Muscle layer of colon (tissue), 2 donors: Measurements from ENCODE around the gene TMPRSS13.
A peak's percentile ranks its signal among the peaks of the same experiment; 100 is the strongest.

ENCODE experiments used
- H3K27ac ChIP-seq: one replicate; pipeline ENCODE4 v1.7.0; 2013; ENCODE audit warnings: low read depth, mild to moderate bottlenecking, low read length, moderate library complexity
- H3K27me3 ChIP-seq, 2 donors: one replicate each; pipeline ENCODE4 v1.7.0; 2013; ENCODE audit warnings: low read length in 2 of 2, mild to moderate bottlenecking in 2 of 2; ENCODE audit not compliant: insufficient read depth in 2 of 2, control insufficient read depth in 1 of 2
- H3K36me3 ChIP-seq: one replicate; pipeline ENCODE4 v1.7.0; 2013; ENCODE audit warnings: mild to moderate bottlenecking, low read length; ENCODE audit not compliant: insufficient read depth
- H3K4me1 ChIP-seq: one replicate; pipeline ENCODE4 v1.7.0; 2013; ENCODE audit warnings: mild to moderate bottlenecking, low read length; ENCODE audit not compliant: insufficient read depth
- H3K4me3 ChIP-seq, 2 donors: one replicate each; pipeline ENCODE4 v1.7.0; 2013; ENCODE audit warnings: low read length in 2 of 2, low read depth in 1 of 2, mild to moderate bottlenecking in 1 of 2, moderate library complexity in 1 of 2
- H3K9ac ChIP-seq: one replicate; pipeline ENCODE4 v1.7.0; 2013; ENCODE audit warnings: low read length
- H3K9me3 ChIP-seq: one replicate; pipeline ENCODE4 v1.7.0; 2013; ENCODE audit warnings: mild to moderate bottlenecking, low read length
- donor health status: abdominal sarcoma.
- donor health status: Adenocarcinoma of cecum.

Gene TMPRSS13

GRCh38 chr11:117898059-117898458, 31.1 kb downstream of the TMPRSS13 start:
- H3K27me3 ChIP-seq, result no peaks in the 10 kb centered on the region
- no peaks in the 10 kb centered on the region for H3K36me3 ChIP-seq
- no peaks in the 10 kb centered on the region for H3K4me1 ChIP-seq
- no peak overlapping the region for H3K27ac ChIP-seq
- no peak overlapping the region for H3K4me3 ChIP-seq
- H3K9me3 ChIP-seq, result no peaks in the 10 kb centered on the region
- no peak overlapping the region for H3K9ac ChIP-seq

- Histone ChIP-seq H3K27me3 (no peaks in the 10 kb centered on the region), H3K36me3 (no peaks in the 10 kb centered on the region), H3K9me3 (no peaks in the 10 kb centered on the region), H3K27ac (no peak overlapping the region), H3K4me1 (peaks cover 12% of the 10 kb centered on the region), H3K4me3 (no peak overlapping the region), H3K9ac (no peak overlapping the region)
Measured at GRCh38 chr11:117892651-117893050, 36.6 kb downstream of the TMPRSS13 start.

DNA sequence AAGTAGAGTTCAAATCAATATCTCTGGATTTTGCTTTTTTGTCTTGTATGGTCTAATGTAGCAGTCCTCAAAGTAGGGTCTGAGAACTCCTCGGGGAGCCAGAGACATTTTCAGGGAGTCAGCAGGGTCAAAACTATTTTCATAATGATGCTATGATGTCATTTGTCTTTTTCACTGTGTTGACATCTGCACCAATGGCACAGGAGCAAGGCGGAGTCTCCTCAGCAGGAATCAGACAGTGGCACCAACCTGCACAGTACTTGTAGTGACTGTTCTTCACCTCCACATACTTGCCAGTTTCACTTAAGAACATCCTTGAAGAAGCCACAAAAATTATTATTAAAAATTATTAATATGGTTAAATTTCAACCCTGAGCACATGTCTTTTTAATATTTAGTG, 37.8 kb downstream of the TMPRSS13 start:
- Histone ChIP-seq H3K9me3 (no peaks in the 10 kb centered on the region), H3K27ac (no peak overlapping the region), H3K4me1 (peaks cover 25% of the 10 kb centered on the region), H3K9ac (no peak overlapping the region), H3K27me3 (no peaks in the 10 kb centered on the region), H3K36me3 (no peaks in the 10 kb centered on the region), H3K4me3 (no peak overlapping the region)

- Histone ChIP-seq H3K36me3 (no peaks in the 10 kb centered on the region), H3K27ac (peak overlapping the region; percentile 54), H3K9ac (no peak overlapping the region), H3K4me3 (no peak overlapping the region), H3K4me1 (peaks cover 54% of the 10 kb centered on the region), H3K27me3 (no peaks in the 10 kb centered on the region), H3K9me3 (no peaks in the 10 kb centered on the region)
Measured at GRCh38 chr11:117888139-117888566, 41.0 kb downstream of the TMPRSS13 start.

DNA sequence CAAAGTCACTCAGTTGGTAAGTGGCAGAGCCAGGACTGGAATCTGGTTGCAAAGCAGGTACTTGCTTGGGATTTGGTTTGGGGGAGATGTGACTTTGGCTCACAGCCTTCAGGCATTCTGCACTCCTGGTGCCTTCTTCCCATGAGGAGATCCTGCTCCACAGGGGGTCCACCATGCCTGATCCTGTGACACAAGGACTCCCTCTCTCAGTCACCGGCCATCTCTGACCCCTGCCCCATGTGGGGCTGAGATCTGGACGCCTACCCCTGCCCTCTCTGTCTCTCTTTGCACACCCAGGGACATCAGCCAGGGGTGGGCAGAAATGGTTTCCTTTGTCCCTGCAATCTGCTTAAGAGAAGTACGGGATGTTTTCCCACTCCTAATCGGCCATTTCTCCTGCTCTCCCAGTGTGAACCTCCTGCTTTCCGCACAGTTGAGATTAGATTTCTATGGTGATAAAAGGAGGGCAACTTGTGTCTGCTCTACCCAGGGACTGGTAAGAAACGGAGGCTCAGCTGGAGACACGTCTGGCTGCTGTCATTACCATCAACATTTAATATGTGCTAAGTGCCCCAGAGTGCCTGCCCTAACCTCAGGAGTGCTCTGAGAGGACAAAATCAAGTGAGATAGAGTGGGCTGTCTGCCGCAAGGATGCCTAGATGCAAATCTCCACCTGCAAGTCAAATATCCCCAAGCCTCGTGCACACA, 41.6 kb downstream of the TMPRSS13 start:
- Histone ChIP-seq H3K4me1 (peaks cover 60% of the 10 kb centered on the region), H3K36me3 (no peaks in the 10 kb centered on the region), H3K9ac (no peak overlapping the region), H3K27ac (peak overlapping the region; percentile 54), H3K9me3 (no peaks in the 10 kb centered on the region), H3K27me3 (no peaks in the 10 kb centered on the region), H3K4me3 (no peak overlapping the region)

- Histone ChIP-seq H3K9me3 (no peaks in the 10 kb centered on the region), H3K36me3 (no peaks in the 10 kb centered on the region), H3K9ac (peak overlapping the region; percentile 36), H3K4me3 (peak overlapping the region; percentile 12 to 41), H3K4me1 (peaks cover 78% of the 10 kb centered on the region), H3K27ac (peak overlapping the region; percentile 94), H3K27me3 (no peaks in the 10 kb centered on the region)
Measured at GRCh38 chr11:117885777-117886176, 43.4 kb downstream of the TMPRSS13 start.

GRCh38 chr11:117884994-117885393, 44.2 kb downstream of the TMPRSS13 start:
- Histone ChIP-seq H3K4me3 (peak overlapping the region in 1 of 2 donors; percentile 32), H3K27me3 (no peaks in the 10 kb centered on the region), H3K4me1 (peaks cover 84% of the 10 kb centered on the region), H3K9me3 (no peaks in the 10 kb centered on the region), H3K27ac (peak overlapping the region; percentile 94), H3K36me3 (no peaks in the 10 kb centered on the region), H3K9ac (peak overlapping the region; percentile 18)

GRCh38 chr11:117883063-117883462, 46.1 kb downstream of the TMPRSS13 start:
- peak overlapping the region; percentile 94 for H3K27ac ChIP-seq
- H3K4me1 ChIP-seq, result peaks cover 81% of the 10 kb centered on the region
- H3K9ac ChIP-seq, result no peak overlapping the region
- no peaks in the 10 kb centered on the region for H3K36me3 ChIP-seq
- H3K27me3 ChIP-seq, result no peaks in the 10 kb centered on the region
- no peaks in the 10 kb centered on the region for H3K9me3 ChIP-seq
- peak overlapping the region in 1 of 2 donors; percentile 7 for H3K4me3 ChIP-seq

- peak overlapping the region; percentile 94 for H3K27ac ChIP-seq
- no peaks in the 10 kb centered on the region for H3K36me3 ChIP-seq
- H3K9ac ChIP-seq, result no peak overlapping the region
- H3K27me3 ChIP-seq, result no peaks in the 10 kb centered on the region
- no peaks in the 10 kb centered on the region for H3K9me3 ChIP-seq
- H3K4me3 ChIP-seq, result peak overlapping the region in 1 of 2 donors; percentile 7
- H3K4me1 ChIP-seq, result peaks cover 81% of the 10 kb centered on the region
Measured at GRCh38 chr11:117882311-117882905, 46.8 kb downstream of the TMPRSS13 start.

DNA sequence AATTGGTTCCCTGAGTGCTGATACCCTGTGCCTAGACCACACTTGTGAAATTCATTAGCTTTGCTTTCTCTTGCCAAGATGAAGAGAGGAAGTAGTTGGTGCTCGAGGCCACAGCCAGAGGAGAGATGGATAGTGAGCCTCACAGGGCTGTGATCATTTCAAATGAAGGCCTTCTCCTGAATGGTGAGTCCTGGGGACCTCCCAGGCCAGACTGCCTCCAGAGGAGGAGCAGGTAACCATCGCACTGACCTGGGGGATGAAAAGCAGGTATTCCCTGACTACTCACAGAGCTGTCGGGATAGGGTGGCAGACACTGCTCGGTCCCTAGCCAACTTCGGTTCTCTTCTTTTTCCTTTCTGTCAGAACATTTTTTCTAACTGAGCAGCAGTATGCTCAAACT, 48.0 kb downstream of the TMPRSS13 start:
- peak overlapping the region; percentile 94 for H3K27ac ChIP-seq
- peaks cover 75% of the 10 kb centered on the region for H3K4me1 ChIP-seq
- no peaks in the 10 kb centered on the region for H3K27me3 ChIP-seq
- no peaks in the 10 kb centered on the region for H3K36me3 ChIP-seq
- H3K4me3 ChIP-seq, result no peak overlapping the region
- no peak overlapping the region for H3K9ac ChIP-seq
- no peaks in the 10 kb centered on the region for H3K9me3 ChIP-seq

GRCh38 chr11:117879516-117880480, 49.4 kb downstream of the TMPRSS13 start:
- peaks cover 70% of the 10 kb centered on the region for H3K4me1 ChIP-seq
- peak overlapping the region; percentile 14 for H3K27ac ChIP-seq
- H3K4me3 ChIP-seq, result no peak overlapping the region
- no peak overlapping the region for H3K9ac ChIP-seq
- no peaks in the 10 kb centered on the region for H3K36me3 ChIP-seq
- H3K27me3 ChIP-seq, result no peaks in the 10 kb centered on the region
- H3K9me3 ChIP-seq, result no peaks in the 10 kb centered on the region
